ENCODE results near the gene WDFY2. TPM values are rescaled to one million over a fixed set of nuclear protein-coding genes. Genes with fewer than 3 reads are reported as not detected.
"Not testable (repeated sequence)": the region's sequence is repeated elsewhere in the genome, so short reads cannot be mapped to it uniquely, and the experiment has no call there.

The WDFY2 gene, protein sequence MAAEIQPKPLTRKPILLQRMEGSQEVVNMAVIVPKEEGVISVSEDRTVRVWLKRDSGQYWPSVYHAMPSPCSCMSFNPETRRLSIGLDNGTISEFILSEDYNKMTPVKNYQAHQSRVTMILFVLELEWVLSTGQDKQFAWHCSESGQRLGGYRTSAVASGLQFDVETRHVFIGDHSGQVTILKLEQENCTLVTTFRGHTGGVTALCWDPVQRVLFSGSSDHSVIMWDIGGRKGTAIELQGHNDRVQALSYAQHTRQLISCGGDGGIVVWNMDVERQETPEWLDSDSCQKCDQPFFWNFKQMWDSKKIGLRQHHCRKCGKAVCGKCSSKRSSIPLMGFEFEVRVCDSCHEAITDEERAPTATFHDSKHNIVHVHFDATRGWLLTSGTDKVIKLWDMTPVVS
- polyA plus RNA-seq (ENCODE audit: insufficient read length in 3 of 3): 10 to 100 TPM in 2 of 3 donors, 1 to 10 TPM in 1; 9.6 to 13.2 (median 11.7) TPM

DNA sequence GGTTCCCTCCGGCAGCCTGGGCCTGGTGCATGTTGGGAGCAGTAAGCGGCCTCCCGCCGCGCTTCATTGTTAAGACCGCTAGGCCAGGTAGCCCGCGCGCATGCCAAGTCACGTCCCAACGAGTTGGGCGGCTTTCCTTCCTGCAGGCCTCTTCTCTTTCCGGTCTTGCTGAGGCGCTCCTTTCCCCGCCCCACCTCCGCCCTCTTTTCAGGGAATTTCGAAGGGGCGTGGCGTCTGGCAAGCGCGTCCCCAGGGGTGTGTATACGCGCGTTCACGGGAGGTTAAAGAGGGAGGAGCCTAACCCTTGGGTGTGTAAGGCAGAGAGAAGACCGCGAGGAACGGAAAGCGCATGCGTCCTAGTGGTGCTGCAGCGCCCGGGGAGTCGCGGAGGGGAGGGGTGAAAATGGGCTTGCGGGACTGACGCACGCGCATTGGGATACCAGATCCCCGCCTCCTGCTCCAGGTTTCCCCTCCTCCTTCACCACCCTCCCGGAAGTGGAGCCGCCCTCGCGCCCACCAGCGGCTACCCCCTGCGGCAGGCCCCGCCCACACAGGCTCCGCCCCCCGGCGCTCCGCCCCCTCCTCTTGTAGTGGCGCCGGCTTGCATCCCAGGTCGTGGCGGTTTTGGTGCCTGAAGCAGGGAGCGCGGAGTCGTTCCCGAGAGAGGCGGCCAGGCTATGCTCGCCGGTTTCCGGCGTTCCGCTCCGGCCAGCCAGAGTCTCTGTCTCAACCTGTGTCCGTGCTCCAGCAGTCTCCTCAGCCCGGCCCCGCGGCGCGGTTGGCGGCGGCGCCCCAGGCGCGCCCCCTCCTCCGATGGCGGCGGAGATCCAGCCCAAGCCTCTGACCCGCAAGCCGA is at the start of gene WDFY2:
WDFY2 (plus strand) TSS at position 588 of the 856 bp plus-strand sequence; CDS start at position 814, 226 bp downstream.
- peak; percentile 100 for DNase-seq (ENCODE audit: low read depth in 3 of 3, low spot score in 2 of 3)

DNA sequence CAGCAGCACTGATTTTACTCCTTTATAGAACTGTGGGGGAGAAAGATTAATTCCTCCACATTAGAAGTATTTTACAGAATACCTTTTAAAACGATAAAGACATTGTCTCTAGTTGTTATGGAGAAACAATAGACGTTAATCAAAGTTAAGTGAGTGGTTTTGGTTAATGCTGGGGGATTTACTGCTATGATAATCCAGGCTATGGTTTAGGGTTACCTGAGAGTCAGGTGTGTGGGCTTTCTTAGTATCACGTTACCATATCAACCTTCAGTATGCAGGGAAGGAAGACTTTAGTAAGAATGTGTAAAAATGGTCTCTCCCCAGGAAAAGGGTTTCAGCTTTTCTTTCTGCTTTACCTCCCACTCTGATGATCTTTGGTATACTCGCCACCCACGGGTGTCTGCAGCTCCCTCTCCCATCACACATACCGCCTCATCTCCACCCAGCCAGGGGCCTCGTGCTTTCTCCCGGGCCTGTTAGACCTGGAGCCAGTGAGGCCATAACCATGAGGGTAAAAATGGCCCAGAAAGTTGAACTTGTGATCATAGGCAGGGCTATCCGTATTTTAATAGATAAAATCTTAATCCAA is 45.6 kb upstream of the WDFY2 start:
- no peak for DNase-seq (ENCODE audit: low read depth in 3 of 3, low spot score in 2 of 3)

DNA sequence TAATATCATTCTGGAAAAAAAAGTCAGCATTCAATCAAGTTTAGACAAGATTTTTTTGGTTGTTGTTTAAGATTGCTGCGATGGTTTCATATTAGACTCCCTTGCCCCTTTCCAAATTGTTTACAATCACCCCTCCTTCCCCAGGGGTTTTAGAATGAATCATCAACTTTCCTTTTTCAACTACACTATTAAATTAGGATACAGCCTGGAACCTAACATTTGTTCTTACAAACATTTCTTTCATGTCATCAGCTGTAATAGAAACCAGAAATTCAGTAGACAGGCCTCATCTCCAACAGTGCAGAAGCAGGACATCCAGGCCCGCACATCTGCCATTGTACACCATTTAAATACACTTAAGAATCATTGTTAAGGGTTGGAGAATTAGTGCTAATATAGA is 44.4 kb upstream of the WDFY2 start:
- DNase-seq (ENCODE audit: low read depth in 3 of 3, low spot score in 2 of 3): no peak

DNA sequence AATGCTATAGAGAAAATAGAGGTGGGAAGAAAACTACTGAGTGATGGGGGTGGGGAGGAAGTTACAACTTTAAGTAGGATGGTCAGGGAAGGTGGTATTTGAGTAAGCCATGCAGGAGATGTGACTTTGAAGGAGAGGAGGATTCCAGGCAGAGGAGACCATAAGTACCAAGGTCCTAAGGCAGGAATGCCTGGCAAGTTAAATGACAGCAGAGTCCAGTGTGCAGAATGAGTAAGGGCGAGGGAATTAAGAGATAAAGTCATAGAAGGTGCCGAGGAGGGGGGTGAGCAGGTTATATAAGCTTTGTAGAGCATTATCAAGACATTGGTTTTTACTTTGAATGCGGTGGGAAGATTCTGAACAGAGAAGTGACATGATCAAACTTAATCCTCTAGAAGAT is 43.2 kb upstream of the WDFY2 start:
- no peak for DNase-seq (ENCODE audit: low read depth in 3 of 3, low spot score in 2 of 3)

DNA sequence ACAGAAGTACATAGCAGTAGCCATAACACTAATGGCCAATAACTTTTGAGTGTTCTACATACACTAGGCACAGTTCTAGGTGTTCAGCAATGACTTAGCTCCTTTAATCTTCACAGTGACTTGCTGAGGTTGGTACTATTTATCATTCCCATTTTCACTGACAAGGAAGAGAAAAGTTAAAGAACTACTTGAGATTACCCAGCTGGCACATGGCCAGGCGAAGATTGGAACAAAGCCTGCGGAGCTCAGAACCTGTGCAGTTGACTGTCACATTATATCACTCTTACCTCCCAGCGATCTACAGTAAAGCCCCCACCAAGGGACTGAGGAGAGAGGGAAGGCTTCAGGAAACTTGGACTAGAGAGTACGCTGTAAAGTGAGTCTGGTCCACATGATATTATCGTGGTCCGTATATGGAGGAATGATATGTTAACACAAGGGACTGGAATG is 42.4 kb upstream of the WDFY2 start:
- no peak for DNase-seq (ENCODE audit: low read depth in 3 of 3, low spot score in 2 of 3)

DNA sequence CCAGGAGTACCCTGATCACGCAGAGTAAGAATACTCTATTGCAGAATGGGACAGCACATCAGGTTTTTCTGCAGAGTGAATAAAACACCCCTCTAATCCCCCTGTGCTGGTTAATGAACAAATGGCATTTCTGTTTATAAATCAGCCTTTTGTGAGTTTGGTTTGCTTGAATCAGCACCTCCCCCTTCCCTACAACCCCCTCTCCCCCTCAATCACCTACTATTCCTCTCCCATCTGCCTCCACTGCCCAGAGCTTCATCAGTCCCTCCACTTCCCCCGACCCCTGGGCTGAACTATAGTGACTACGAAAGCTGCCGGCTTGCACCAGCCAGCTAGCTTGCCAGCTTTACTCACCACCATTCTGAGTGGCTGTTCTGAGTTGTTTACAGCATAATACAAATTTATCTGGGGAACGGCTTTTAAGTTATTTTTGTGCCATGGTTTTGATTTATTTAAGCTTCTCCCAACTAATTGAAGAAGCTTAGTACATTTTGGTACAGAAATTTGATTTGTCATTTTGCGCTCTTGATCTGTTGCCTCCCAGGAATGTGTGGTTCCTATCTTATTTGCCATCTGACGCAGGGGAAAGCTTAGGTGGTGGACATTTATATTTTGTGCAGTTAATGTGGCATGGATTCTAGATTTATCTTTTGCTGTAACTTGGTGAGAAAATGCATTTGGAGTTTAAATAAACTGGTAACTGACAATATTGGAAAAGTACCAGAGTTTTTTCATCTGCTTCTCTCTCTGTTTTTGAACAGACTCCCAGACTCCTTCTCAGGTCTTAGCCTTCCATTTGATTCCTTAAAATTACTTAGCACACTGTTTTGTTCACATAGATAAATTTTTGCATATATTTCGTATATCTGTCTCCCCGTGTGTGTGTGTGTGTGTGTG is 41.7 kb upstream of the WDFY2 start:
- no peak for DNase-seq (ENCODE audit: low read depth in 3 of 3, low spot score in 2 of 3)

DNA sequence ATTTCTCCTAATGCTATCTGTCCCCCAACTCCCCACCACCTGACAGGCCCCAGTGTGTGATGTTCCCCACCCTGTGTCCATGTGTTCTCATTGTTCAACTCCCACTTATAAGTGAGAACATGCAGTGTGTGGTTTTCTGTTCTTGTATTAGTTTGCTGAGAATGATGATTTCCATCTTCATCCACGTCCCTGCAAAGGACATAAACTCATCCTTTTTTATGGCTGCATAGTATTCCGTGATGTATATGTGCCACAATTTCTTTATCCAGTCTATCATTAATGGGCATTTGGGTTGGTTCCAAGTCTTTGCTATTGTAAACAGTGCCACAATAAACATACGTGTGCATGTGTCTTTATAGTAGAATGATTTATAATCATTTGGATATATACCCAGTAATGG is 38.8 kb upstream of the WDFY2 start:
- DNase-seq (ENCODE audit: low read depth in 3 of 3, low spot score in 2 of 3): not testable (repeated sequence)

DNA sequence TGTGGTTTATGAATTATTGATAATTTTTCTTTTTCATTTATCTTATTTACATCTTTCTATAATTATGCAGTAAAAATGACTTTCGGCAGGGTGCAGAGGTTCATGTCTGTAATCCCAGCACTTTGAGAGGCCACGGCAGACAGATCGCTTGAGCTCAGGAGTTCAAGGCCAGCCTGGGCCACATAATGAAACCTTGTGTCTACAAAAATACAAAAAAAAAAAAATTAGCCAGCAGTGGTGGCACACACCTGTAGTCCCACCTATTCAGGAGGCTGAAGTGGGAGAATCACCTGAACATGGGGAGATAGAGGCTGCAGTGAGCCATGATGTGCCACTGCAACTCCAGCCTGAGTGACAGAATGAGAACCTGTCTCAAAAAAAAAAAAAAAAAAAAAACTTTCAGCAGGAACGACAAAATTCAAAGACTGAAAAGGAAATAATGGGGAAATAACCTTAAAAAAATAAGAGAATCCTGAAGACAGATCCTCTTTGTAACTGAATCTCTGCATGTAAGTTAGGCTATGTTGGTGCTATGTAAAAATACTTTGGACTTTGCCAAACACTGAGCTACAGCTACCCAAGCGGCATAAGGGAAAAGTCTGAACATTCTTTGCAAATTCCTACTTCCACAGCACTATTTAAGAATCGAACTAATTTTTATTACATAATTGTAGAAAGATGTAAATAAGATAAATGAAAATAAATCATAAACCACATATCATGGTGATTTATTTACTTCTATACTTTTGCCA is 36.7 kb upstream of the WDFY2 start:
- DNase-seq (ENCODE audit: low read depth in 3 of 3, low spot score in 2 of 3): no peak

DNA sequence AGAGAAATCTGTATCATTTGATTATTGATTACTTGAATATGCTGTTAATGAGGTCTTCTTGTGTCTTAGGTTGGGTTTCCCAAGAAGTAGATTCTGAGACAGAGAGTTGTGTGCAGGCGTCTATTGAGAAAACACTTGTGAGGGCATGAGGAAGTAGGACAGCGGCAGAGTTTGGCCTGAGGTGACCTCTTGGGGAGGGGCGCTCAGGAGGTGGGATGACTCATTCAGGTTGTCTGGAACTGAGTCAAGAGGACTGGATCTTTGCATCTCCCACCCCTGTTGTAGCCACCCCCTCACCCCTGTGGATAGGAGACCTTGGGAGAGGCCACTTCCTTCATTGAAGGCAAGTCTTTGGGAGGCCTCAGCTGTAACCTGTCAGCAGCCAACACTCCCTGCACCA is 35.2 kb upstream of the WDFY2 start:
- no peak for DNase-seq (ENCODE audit: low read depth in 3 of 3, low spot score in 2 of 3)

DNA sequence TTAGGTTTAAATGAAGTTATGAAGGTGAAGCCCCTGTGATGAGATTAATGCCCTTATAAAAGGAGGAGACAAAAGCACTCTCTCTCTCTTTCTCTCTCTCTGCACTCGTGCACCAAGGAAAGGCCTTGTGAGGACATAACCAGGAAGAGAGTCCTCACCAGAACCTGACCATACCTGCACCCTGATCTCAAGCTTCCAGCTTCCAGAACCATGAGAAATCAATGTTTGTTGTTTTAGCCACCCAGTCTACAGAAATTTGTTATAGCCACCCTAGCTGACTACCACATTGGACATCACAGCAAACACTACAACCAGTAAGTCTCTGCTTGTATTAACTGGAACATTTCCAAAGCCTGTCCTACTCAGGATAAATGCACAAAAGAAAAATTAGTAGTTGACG is 34.7 kb upstream of the WDFY2 start:
- DNase-seq (ENCODE audit: low read depth in 3 of 3, low spot score in 2 of 3): no peak

DNA sequence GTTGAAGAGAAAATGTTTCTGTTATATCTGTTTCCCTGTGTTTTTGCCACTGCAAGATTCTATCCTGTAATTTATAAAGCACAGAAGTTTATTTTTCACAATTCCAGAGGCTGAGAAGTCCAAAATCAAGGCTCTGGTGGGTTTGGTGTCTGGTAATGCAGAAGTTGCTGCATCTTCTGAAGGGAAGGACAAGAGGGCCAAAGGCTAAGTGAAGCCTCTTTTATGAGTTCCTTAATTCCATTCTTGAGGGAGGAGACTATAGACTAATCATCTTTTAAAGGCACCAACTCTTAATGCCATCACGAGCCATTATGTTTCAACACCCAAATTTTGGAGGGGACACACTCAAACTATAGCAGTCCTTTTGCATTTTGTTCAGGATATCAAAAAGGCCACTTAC is 34.1 kb upstream of the WDFY2 start:
- no peak for DNase-seq (ENCODE audit: low read depth in 3 of 3, low spot score in 2 of 3)

DNA sequence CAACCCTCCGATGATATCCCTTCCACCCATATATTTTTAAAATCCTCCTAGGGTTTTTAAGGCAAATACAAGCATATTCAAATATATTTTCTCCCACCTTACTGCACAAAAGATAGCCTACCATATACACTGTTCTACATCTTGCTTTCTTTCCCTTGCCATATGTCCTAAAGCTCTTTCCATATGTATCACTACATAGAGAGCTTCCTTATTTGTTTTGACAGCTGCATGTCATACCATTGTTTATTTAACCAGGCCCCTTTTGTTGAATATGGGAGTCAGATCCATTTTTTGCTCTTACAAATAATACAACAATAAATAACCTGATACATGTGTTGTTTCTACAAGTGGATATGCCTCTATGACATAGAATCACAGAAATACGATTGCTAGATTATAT is 32.8 kb upstream of the WDFY2 start:
- no peak for DNase-seq (ENCODE audit: low read depth in 3 of 3, low spot score in 2 of 3)

DNA sequence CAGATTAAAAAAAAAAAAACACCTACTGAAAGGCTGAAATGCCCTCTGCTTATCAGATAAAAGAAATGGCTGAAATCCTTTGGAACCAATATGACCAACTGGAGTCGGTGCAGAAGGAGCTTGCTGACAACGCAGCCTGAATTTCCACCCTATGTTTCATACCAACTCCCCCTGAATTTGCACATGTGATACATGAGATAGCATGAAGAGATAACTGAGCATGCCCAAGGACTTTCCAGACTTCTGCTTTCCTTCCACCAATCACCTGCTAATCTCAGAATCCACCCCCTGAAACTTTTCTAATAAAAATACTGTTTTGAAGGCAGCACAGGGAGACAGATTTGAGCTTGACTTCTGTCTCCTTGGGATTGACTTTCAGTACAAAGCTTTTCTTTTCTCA is 32.2 kb upstream of the WDFY2 start:
- DNase-seq (ENCODE audit: low read depth in 3 of 3, low spot score in 2 of 3): no peak

DNA sequence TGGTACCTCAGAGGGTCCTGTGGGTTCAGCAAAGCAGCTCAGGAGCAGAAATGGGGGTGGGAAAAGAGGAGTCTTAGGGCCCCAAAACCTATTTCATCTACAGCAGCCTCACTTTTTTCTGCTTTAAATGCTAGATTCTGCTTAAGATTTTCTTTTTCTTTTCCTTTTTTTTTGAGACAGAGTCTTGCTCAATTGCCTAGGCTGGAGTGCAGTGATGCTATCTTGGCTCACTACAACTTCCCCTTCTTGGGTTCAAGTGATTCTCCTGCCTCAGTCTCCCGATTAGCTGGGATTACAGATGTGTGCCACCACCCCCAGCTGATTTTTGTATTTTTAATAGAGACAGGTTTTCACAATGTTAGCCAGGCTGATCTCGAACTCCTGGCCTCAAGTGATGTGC is 30.7 kb upstream of the WDFY2 start:
- DNase-seq (ENCODE audit: low read depth in 3 of 3, low spot score in 2 of 3): no peak

DNA sequence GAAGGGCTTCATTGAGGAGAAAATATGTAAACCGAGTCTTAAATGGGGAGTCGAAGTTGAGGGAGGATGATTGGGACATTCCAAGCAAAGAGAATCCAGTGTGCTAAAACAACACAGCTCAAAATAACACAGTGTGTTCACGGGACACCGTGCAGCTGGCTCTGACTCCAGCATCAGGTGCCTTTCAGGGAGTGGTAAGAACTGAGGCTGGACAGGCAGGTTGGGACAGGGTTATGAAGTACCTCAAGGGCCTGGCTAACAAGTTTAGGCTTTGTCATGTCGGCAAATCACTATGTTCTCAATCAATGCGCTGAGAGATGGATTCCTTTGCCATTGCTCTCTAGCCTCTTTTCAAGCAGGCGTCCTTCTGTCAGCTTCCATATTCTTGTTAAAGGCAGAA is 27.5 kb upstream of the WDFY2 start:
- DNase-seq (ENCODE audit: low read depth in 3 of 3, low spot score in 2 of 3): no peak

DNA sequence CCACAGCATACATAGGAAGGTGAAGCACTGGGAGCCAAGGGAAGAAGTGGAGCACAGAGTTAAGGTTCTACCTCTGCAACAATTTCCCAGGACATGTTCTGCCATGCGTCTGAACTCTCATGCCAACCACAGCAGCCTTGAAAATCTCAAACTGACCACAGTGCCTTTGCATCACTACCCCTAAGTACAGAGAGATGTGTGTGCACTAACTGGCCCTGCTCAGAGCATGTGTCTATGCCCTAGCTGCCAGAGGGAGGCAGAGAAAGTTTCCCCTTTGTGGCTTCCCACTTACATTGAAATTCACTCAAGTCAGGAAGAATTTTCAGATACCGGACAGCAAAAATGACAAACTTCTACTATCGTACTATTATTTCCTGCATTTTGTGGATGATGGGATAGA is 26.8 kb upstream of the WDFY2 start:
- no peak for DNase-seq (ENCODE audit: low read depth in 3 of 3, low spot score in 2 of 3)

DNA sequence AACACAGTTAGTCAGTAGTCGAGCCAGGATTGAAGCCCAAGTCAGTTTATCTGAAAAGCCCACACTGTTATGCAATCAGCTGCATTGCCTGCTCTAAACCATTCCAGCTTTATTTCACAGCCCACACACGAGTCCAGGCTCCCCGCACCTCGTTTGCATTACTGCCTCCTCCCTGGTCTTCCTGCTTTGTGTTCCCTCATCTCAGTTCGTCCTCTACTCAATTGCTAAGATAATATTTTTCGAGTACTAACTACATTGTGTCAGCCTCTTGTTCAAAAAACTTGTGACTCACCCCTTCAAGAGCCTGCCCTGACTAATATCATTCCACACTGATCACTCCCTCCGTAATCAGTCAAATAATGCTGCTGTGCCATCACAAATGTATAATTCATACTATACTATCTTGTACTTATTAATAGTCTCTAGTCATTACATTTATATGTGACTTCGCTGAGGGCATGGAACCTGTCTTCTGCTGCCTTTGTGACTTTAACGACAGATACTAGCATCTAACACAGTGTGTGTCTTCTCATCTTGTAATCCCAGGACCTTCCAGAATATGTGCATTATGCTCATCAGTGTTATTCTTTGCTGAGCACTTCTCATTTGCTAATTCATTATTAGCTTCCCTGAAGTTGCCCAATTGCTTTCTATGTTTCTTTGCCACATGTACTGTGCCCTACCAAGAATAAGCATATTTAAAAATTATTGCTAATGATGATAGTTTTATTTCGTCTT is 26.2 kb upstream of the WDFY2 start:
- no peak for DNase-seq (ENCODE audit: low read depth in 3 of 3, low spot score in 2 of 3)

DNA sequence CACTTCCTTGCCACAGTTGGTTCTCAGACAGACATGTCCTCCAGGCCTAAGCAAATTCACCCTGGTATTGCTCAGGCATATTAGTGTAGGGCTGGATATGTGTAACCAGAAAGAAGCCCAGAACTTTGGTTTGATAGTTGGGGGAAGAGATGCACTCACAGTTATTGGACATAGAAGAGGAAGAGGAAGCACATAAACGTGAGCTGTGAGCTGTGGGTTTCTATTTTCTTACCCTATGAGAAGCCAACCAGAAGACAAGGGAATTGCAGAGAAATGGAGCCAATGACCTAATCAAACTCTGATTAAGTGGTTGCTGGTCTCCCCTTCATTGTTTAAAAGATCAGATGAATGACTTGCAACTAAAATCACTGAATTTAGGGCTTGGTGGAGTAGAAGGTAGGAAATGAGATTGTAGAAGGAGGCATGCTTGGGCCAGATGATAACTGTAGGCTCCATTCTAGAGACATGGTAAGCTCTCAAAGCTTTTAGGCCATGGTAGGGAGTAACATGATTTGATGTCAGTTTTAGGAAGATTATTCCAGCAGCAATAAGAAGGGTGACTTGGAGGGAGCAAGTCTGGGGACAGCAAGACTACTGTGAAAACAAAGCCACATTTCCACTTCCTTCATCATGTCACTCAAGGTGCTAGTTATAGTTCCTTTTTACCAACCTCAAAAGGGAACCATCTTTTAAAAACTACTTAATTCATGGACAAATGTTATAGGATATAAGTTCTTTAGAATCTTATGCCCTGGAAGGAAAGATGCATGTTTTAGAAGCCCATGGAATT is 24.1 kb upstream of the WDFY2 start:
- DNase-seq (ENCODE audit: low read depth in 3 of 3, low spot score in 2 of 3): no peak
